Adrenal gland (tissue), 12 donors: ENCODE measurements around the gene SH2D6. TPM values are rescaled to one million over a fixed set of nuclear protein-coding genes. Genes with fewer than 3 reads are reported as not detected.
"Not testable (repeated sequence)": the region's sequence is repeated elsewhere in the genome, so short reads cannot be mapped to it uniquely, and the experiment has no call there.

Experiments
- DNase-seq, 7 donors: peaks; one replicate each; pipeline ENCODE4 v3.0.0-alpha.2; 2019 to 2020
- H3K27ac ChIP-seq, 5 donors: fragments of 200-600 bp; sonication (generic) in 4 of 5; 1 replicate in 3 of 5; 2 replicates in 2 of 5; pipeline versions ENCODE4 v1.5.1 to v1.8.0; 2016 to 2020; ENCODE audit warnings: mild to moderate bottlenecking in 1 of 5
- H3K27me3 ChIP-seq: fragments of 200-600 bp; 2 replicates; pipeline ENCODE4 v1.8.0; 2021
- H3K36me3 ChIP-seq, 2 donors: fragments of 200-600 bp; replicated peaks in 1 of 2; 1 replicate in 1 of 2; 2 replicates in 1 of 2; pipeline versions ENCODE4 v1.5.1 to v1.8.0; 2018 to 2022
- H3K4me1 ChIP-seq, 2 donors: fragments of 200-600 bp; replicated peaks in 1 of 2; 1 replicate in 1 of 2; 2 replicates in 1 of 2; pipeline versions ENCODE4 v1.5.1 to v1.8.0; 2018 to 2021
- H3K4me3 ChIP-seq, 4 donors: fragments of 200-600 bp; sonication (generic) in 3 of 4; one replicate each; pipeline ENCODE4 v1.5.1; 2016 to 2018
- H3K9me3 ChIP-seq, 3 donors: fragments of 200-600 bp; sonication (generic) in 1 of 3; replicated peaks in 1 of 3; 1 replicate in 2 of 3; 2 replicates in 1 of 3; pipeline versions ENCODE4 v1.5.1 to v1.8.0; 2016 to 2021
- CTCF ChIP-seq, 6 experiments: fragments of 450-650 bp in 4 of 6; fragments of 200-600 bp in 2 of 6; sonication (generic) in 1 of 6; IDR thresholded peaks; 1 replicate in 5 of 6; 2 replicates in 1 of 6; pipeline versions ENCODE4 v1.5.1 to v1.8.0; 2016 to 2021; ENCODE audit warnings: antibody characterized with exemption in 6 of 6, mild to moderate bottlenecking in 2 of 6, moderate library complexity in 1 of 6
- POLR2A ChIP-seq, 2 donors: fragments of 450-650 bp; IDR thresholded peaks; one replicate each; pipeline ENCODE4 v1.6.1; 2017; ENCODE audit warnings: antibody characterized with exemption in 2 of 2, mild to moderate bottlenecking in 2 of 2, moderate library complexity in 1 of 2
- WGBS, 4 donors: extraction: QIAGEN DNeasy Blood & Tissue Kit in 2 of 4; methylation state at CpG; one replicate each; pipeline versions ENCODE4 v1.1.5 to v1.1.7; 2013 to 2017; 5-methylcytosine and 5-hydroxymethylcytosine counted together
- intact Hi-C, 2 donors: fragments of 100-400 bp; cut with DNase I; formaldehyde crosslinking; loops; one replicate each; pipeline versions ENCODE4 v1.14.1 to v1.15.0; 2022 to 2023
- polyA plus RNA-seq, 3 donors: library from polyadenylated mRNA; stranded (reverse); fragments of 200-250 nt in 2 of 3; fragments of 350-450 nt in 1 of 3; fragmentation: Illumina TruSeq in 1 of 3; extraction: RNeasy Lipid Tissue Mini Kit (QIAGEN cat#74804) in 1 of 3; gene quantifications; one replicate each; pipeline ENCODE4 v1.2.3, GENCODE V29; 2013 to 2014
- total RNA-seq, 9 donors: library from RNA; depleted of rRNA in 4 of 9; stranded (reverse); fragments of >200 nt in 4 of 9; fragments of 120-200 nt in 1 of 9; fragmentation: NEBNext Ultra II Directional in 1 of 9; extraction: Animal tissue kit (Norgen Biotek cat#: 25700) in 1 of 9; gene quantifications; one replicate each; pipeline versions ENCODE4 v1.1.0 to v1.2.4, GENCODE V29; 2013 to 2023
- donor health status: healthy with polysubstance abuse.
- donor health status: Bipolar disorder and iron deficiency.
- donor health status: DM: yes; HTN: yes; CAD: no.
- donor health status: DM: no; HTN: no; CAD: no.
- donor health status: DM: no; HTN: no; CAD: no.
- donor health status: DM: yes; HTN: yes; CAD: no.

SH2D6 gene
- total and polyA plus RNA-seq, 12 donors, result 0.53 to 4.2 (median 0.74) TPM; not detected in 5

DNA sequence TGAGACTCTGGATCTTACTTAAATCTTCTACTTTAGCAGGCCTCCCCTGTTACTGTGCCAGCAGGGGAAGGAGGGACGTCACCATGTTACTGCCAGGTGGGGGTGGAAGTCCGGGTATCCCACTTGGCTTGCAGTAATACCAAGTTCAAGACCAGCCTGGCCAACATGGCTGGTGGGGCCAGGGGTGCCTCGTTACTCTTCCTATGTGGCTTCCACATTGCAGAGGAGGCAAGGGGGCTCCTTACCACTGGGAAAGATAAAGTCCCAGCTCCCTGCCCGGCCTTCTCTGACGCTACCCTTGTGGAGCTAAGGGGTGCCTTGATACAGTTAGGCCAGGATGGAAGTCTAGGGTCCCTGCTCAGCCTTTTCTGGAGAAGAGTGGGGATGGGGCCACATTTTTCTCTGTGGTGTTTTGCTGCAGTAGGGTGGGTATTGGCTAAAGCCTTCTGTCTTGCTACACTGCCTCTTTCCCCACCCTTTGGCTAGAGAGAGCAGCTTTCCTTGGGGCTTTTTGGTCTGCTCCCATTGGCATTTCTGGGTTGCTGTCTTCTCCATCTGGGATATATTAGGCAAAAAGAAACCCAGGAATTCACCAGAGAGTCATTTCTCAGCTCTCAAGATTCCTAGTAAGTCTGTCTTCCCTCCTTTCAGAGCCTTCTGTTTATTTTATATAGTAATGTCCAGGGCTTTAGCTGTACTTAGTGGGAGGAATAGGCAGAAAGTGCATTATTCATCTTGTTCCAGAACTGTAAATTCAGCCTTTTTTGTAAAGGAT, 42.0 kb upstream of the SH2D6 start:
- Histone ChIP-seq H3K27ac (no peak overlapping the region), H3K4me1 (no peaks in the 10 kb centered on the region), H3K36me3 (peaks cover 0 to 23% of the 10 kb centered on the region in 2 donors), H3K9me3 (no peaks in the 10 kb centered on the region), H3K27me3 (no peaks in the 10 kb centered on the region), H3K4me3 (no peak overlapping the region)
- no peak for DNase-seq
- no peak for TF ChIP-seq CTCF (IDR thresholded peaks at IDR 0.05)
- no peak for TF ChIP-seq POLR2A (IDR thresholded peaks at IDR 0.05)
- intact Hi-C loops, result no loop called here
- WGBS, 4 donors, result 91 to 95% (median 93%) methylated on average over 4 to 5 of the region's 5 CpGs

- intact Hi-C loops, result no loop called here
- no peak for DNase-seq
- Histone ChIP-seq H3K9me3 (no peaks in the 10 kb centered on the region), H3K4me1 (no peaks in the 10 kb centered on the region), H3K36me3 (peaks cover 0 to 23% of the 10 kb centered on the region in 2 donors), H3K27ac (no peak overlapping the region), H3K4me3 (no peak overlapping the region), H3K27me3 (no peaks in the 10 kb centered on the region)
- WGBS, 4 donors, result 88 to 96% (median 94%) methylated on average over 9 to 11 of the region's 11 CpGs
- TF ChIP-seq CTCF (IDR thresholded peaks at IDR 0.05) (no peak), POLR2A (IDR thresholded peaks at IDR 0.05) (no peak)
Observed at GRCh38 chr2:85377083-85377482, 41.4 kb upstream of the SH2D6 start.

DNA sequence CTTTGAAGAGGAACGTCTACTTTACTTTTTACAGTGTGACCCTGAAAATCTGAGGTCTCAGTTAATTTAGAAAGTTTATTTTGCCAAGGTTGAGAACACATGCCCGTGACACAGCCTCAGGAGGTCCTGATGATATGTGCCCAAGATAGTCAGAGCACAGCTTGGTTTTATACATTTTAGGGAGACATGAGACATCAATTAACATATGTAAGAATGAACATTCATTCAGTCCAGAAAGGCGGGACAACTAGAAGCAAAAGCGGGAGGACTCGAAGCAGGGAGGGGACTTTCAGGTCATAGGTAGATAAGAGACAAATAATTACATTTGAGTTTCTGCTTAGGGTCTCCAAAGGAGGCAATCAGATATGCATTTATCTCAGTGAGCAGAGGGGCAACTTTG, 40.3 kb upstream of the SH2D6 start:
- Histone ChIP-seq H3K27me3 (no peaks in the 10 kb centered on the region), H3K27ac (no peak overlapping the region), H3K36me3 (peaks cover 0 to 23% of the 10 kb centered on the region in 2 donors), H3K9me3 (no peaks in the 10 kb centered on the region), H3K4me1 (no peaks in the 10 kb centered on the region), H3K4me3 (no peak overlapping the region)
- TF ChIP-seq CTCF (IDR thresholded peaks at IDR 0.05) (no peak), POLR2A (IDR thresholded peaks at IDR 0.05) (no peak)
- intact Hi-C loops, result no loop called here
- DNase-seq, result no peak
- 86 to 88% (median 86%) methylated on average over 5 of the region's 5 CpGs for WGBS, 4 donors

- H3K27ac ChIP-seq, result no peak overlapping the region
- intact Hi-C loops, result no loop called here
- peaks cover 0 to 40% of the 10 kb centered on the region in 2 donors for H3K36me3 ChIP-seq
- H3K9me3 ChIP-seq, result no peaks in the 10 kb centered on the region
- DNase-seq, result no peak
- no peaks in the 10 kb centered on the region for H3K4me1 ChIP-seq
- 62 to 83% (median 78%) methylated on average over 1 of the region's 1 CpG for WGBS, 4 donors
- TF ChIP-seq CTCF (IDR thresholded peaks at IDR 0.05), result no peak
- no peak for TF ChIP-seq POLR2A (IDR thresholded peaks at IDR 0.05)
- no peaks in the 10 kb centered on the region for H3K27me3 ChIP-seq
- no peak overlapping the region for H3K4me3 ChIP-seq
Observed at GRCh38 chr2:85380048-85380447, 38.5 kb upstream of the SH2D6 start.

- H3K27me3 ChIP-seq, H3K4me3 ChIP-seq, intact Hi-C loops, H3K9me3 ChIP-seq, DNase-seq, H3K27ac ChIP-seq, H3K4me1 ChIP-seq: not testable (repeated sequence)
- 75 to 96% (median 92%) methylated on average over 5 of the region's 5 CpGs for WGBS, 4 donors
- peaks cover 0 to 50% of the 10 kb centered on the region in 2 donors for H3K36me3 ChIP-seq
Observed at GRCh38 chr2:85383151-85383550, 35.4 kb upstream of the SH2D6 start.
